ENCODE results near the gene SYVN1.

DNA sequence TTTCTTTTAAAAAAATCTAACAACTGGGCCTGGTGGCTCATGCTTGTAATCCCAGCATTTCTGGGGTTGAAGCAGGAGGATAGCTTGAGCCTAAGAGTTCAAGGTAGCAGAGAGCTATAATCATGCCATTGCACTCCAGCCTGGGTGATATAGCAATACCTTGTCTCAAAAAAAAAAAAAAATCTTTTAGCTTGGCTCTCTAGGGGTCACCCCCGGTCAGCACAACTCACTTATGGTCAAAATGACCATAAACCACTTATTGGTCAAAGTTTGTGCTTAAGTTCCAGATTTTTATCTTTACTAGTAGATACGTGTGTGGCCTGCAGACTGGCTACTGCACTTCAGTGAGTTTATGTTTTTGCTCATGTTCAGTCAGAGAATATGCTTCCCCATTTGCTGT, 29.4 kb upstream of the SYVN1 start:
- TF ChIP-seq, protein P1, sequence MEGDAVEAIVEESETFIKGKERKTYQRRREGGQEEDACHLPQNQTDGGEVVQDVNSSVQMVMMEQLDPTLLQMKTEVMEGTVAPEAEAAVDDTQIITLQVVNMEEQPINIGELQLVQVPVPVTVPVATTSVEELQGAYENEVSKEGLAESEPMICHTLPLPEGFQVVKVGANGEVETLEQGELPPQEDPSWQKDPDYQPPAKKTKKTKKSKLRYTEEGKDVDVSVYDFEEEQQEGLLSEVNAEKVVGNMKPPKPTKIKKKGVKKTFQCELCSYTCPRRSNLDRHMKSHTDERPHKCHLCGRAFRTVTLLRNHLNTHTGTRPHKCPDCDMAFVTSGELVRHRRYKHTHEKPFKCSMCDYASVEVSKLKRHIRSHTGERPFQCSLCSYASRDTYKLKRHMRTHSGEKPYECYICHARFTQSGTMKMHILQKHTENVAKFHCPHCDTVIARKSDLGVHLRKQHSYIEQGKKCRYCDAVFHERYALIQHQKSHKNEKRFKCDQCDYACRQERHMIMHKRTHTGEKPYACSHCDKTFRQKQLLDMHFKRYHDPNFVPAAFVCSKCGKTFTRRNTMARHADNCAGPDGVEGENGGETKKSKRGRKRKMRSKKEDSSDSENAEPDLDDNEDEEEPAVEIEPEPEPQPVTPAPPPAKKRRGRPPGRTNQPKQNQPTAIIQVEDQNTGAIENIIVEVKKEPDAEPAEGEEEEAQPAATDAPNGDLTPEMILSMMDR (IDR thresholded peaks at IDR 0.05; ENCODE audit: low read depth, low read length), result no peak
- TF ChIP-seq EZH2phosphoT487 (IDR thresholded peaks at IDR 0.05; ENCODE audit: low read depth), result no peak

Data from OCI-LY3 (cell line).